Colonic mucosa (tissue), 4 donors: ENCODE data around the gene SUSD4. TPM values are rescaled to one million over a fixed set of nuclear protein-coding genes. Genes with fewer than 3 reads are reported as not detected.
A peak's percentile ranks its signal among the peaks of the same experiment; 100 is the strongest.

Experiments used
- DNase-seq: peaks from one replicate; pipeline ENCODE4 v3.0.0-alpha.2; 2020
- H3K27ac ChIP-seq: fragments of 200-600 bp; one replicate; pipeline ENCODE4 v1.8.0; 2021
- H3K27me3 ChIP-seq: fragments of 200-600 bp; one replicate; pipeline ENCODE4 v1.8.0; 2021
- H3K36me3 ChIP-seq: fragments of 200-600 bp; one replicate; pipeline ENCODE4 v1.8.0; 2021
- H3K4me1 ChIP-seq: fragments of 200-600 bp; one replicate; pipeline ENCODE4 v1.8.0; 2021; ENCODE audit warnings: mild to moderate bottlenecking
- H3K4me3 ChIP-seq: fragments of 200-600 bp; one replicate; pipeline ENCODE4 v1.8.0; 2021
- H3K9ac ChIP-seq, 2 donors: one replicate each; pipeline ENCODE4 v1.7.0; 2013; ENCODE audit warnings: control low read depth in 2 of 2, low read depth in 2 of 2, low read length in 2 of 2
- H3K9me3 ChIP-seq: fragments of 200-600 bp; one replicate; pipeline ENCODE4 v1.8.0; 2021
- CTCF ChIP-seq: fragments of 200-600 bp; IDR thresholded peaks from one replicate; pipeline ENCODE4 v1.8.0; 2022; ENCODE audit warnings: antibody characterized with exemption, mild to moderate bottlenecking
- intact Hi-C: fragments of 100-400 bp; cut with DNase I; formaldehyde crosslinking; loops from one replicate; pipeline ENCODE4 v1.14.1; 2022
- total RNA-seq, 2 donors: library from RNA; stranded (reverse); fragmentation: NEBNext Ultra II Directional in 1 of 2; extraction: Animal tissue kit (Norgen Biotek cat#: 25700) in 1 of 2; gene quantifications; one replicate each; pipeline ENCODE4 v1.2.1, GENCODE V29; 2021
- donor health status: healthy.
- donor health status: DM: no; HTN: no; CAD: no.
- donor health status: DM: no; HTN: no; CAD: no.

SUSD4 gene
- total RNA-seq, 2 donors from 2014 or later, result 0.15 to 0.37 TPM

GRCh38 chr1:223276029-223276428 lies 87.9 kb downstream of the SUSD4 start:
- Histone ChIP-seq H3K9me3 (no peaks in the 10 kb centered on the region), H3K36me3 (no peaks in the 10 kb centered on the region), H3K4me1 (no peaks in the 10 kb centered on the region), H3K27me3 (no peaks in the 10 kb centered on the region), H3K9ac (no peak overlapping the region), H3K4me3 (no peak overlapping the region), H3K27ac (no peak overlapping the region)
- intact Hi-C loops, result no loop called here
- no peak for TF ChIP-seq CTCF
- DNase-seq, result no peak

- no peak for TF ChIP-seq CTCF
- H3K9ac ChIP-seq, result no peak overlapping the region
- no peak for DNase-seq
- no peaks in the 10 kb centered on the region for H3K4me1 ChIP-seq
- H3K27me3 ChIP-seq, result no peaks in the 10 kb centered on the region
- H3K27ac ChIP-seq, result no peak overlapping the region
- no peak overlapping the region for H3K4me3 ChIP-seq
- no peaks in the 10 kb centered on the region for H3K36me3 ChIP-seq
- H3K9me3 ChIP-seq, result no peaks in the 10 kb centered on the region
- intact Hi-C loops, result no loop called here
These were observed 90.5 kb downstream of the SUSD4 start for GRCh38 chr1:223273511-223273910.

- no peak for TF ChIP-seq CTCF
- intact Hi-C loops, result no loop called here
- Histone ChIP-seq H3K9ac (no peak overlapping the region), H3K27ac (no peak overlapping the region), H3K36me3 (no peaks in the 10 kb centered on the region), H3K9me3 (no peaks in the 10 kb centered on the region), H3K4me1 (no peaks in the 10 kb centered on the region), H3K27me3 (no peaks in the 10 kb centered on the region), H3K4me3 (no peak overlapping the region)
- DNase-seq, result peak; percentile 63
These were observed 92.7 kb downstream of the SUSD4 start for GRCh38 chr1:223271085-223271781.

- Histone ChIP-seq H3K36me3 (no peaks in the 10 kb centered on the region), H3K27ac (no peak overlapping the region), H3K4me3 (no peak overlapping the region), H3K9me3 (no peaks in the 10 kb centered on the region), H3K9ac (no peak overlapping the region), H3K4me1 (no peaks in the 10 kb centered on the region), H3K27me3 (no peaks in the 10 kb centered on the region)
- intact Hi-C loops, result no loop called here
- DNase-seq, result no peak
- no peak for TF ChIP-seq CTCF
These were observed 93.8 kb downstream of the SUSD4 start for GRCh38 chr1:223270155-223270554.

- no peak overlapping the region for H3K9ac ChIP-seq
- H3K27me3 ChIP-seq, result no peaks in the 10 kb centered on the region
These were observed 95.0 kb downstream of the SUSD4 start for GRCh38 chr1:223269006-223269405.

More at GRCh38 chr1:223269006-223269405, 95.0 kb downstream of the SUSD4 start:
- Histone ChIP-seq H3K36me3 (no peaks in the 10 kb centered on the region), H3K27ac (no peak overlapping the region), H3K4me3 (no peak overlapping the region), H3K4me1 (no peaks in the 10 kb centered on the region), H3K9me3 (no peaks in the 10 kb centered on the region)
- no peak for TF ChIP-seq CTCF
- no peak for DNase-seq
- intact Hi-C loops, result no loop called here
